HCT116 (cell line): ENCODE data around the gene FOSB. TPM values are rescaled to one million over a fixed set of nuclear protein-coding genes. Genes with fewer than 3 reads are reported as not detected.

ENCODE experiments used
- ATAC-seq: fragments of 200-7000 bp; cut with Tn5 transposase; 2 replicates; pipeline ENCODE4 v1.9.1; 2020; ENCODE audit warnings: mild to moderate bottlenecking, moderate library complexity
- BruUV-seq: library from RNA; stranded (reverse); fragments of 400-500 nt; replicated peaks from 2 replicates; lab custom pipeline; 2021; lab: Mats Ljungman, UMichigan
- CTCF ChIA-PET: fragments of 300-600 bp; sonication (Branson Sonifier 250); formaldehyde crosslinking; loops from one replicate; lab custom pipeline; 2021; ENCODE audit warnings: antibody characterized with exemption; lab: Charles Lee
- POLR2A ChIA-PET: fragments of 300-600, 350-600 bp; sonication (Branson Sonifier 250); formaldehyde crosslinking; loops from one replicate; lab custom pipeline; 2021; ENCODE audit warnings: antibody characterized with exemption; lab: Charles Lee
- RAD21 ChIA-PET, 2 experiments: fragments of 300-600 bp; sonication (Branson Sonifier 250); formaldehyde crosslinking; loops; one replicate each; lab custom pipeline; 2023; ENCODE audit warnings: low total read pairs in 2 of 2; ENCODE audit not compliant: uncharacterized antibody in 2 of 2, unreplicated experiment in 2 of 2, low non-redundant PET in 1 of 2; lab: Charles Lee
- DNase-seq: peaks from one replicate; pipeline ENCODE4 v3.0.0-alpha.2; 2010; ENCODE audit warnings: low read depth, low spot score
- H2AFZ ChIP-seq: fragments of 200-600 bp; shearing (Covaris generic), sonication (generic); 2 replicates; pipeline ENCODE4 v1.6.1; 2017; ENCODE audit warnings: low read depth, mixed run types, mixed read lengths, antibody characterized with exemption, low read length; ENCODE audit not compliant: poor library complexity, severe bottlenecking
- H3K27ac ChIP-seq: 2 replicates; pipeline ENCODE4 v1.5.1; 2012; ENCODE audit warnings: low read depth, low read length
- H3K27me3 ChIP-seq: fragments of 200-600 bp; sonication (generic); 2 replicates; pipeline ENCODE4 v1.6.1; 2016; ENCODE audit warnings: mixed run types, low read length, mixed read lengths; ENCODE audit not compliant: insufficient read depth
- H3K36me3 ChIP-seq, 2 experiments: fragments of 200-500 bp in 1 of 2; fragments of 200-600 bp in 1 of 2; sonication (Bioruptor generic) in 1 of 2; sonication (generic) in 1 of 2; 2 replicates each; pipeline versions ENCODE4 v1.5.1 to v1.6.1; 2014 to 2016; ENCODE audit warnings: low read length in 2 of 2, inconsistent platforms in 1 of 2, mixed read lengths in 1 of 2, mixed run types in 1 of 2; ENCODE audit not compliant: insufficient read depth in 2 of 2, control insufficient read depth in 1 of 2
- H3K4me1 ChIP-seq, 2 experiments: fragments of 200-600 bp in 1 of 2; sonication (generic) in 1 of 2; 2 replicates each; pipeline versions ENCODE4 v1.5.1 to v1.6.1; 2012 to 2017; ENCODE audit warnings: low read length in 2 of 2, inconsistent platforms in 1 of 2, mild to moderate bottlenecking in 1 of 2, mixed read lengths in 1 of 2, mixed run types in 1 of 2, moderate library complexity in 1 of 2; ENCODE audit not compliant: insufficient read depth in 2 of 2, control insufficient read depth in 1 of 2
- H3K4me2 ChIP-seq: fragments of 200-600 bp; sonication (generic); 2 replicates; pipeline ENCODE4 v1.6.1; 2017; ENCODE audit warnings: mixed run types, low read length, mixed read lengths
- H3K4me3 ChIP-seq, 2 experiments: fragments of 200-600 bp in 1 of 2; sonication (generic) in 1 of 2; replicated peaks in 1 of 2; 2 replicates each; pipeline ENCODE4 v1.5.1; 2011 to 2016; ENCODE audit warnings: low read length in 2 of 2, control low read depth in 1 of 2, low read depth in 1 of 2, mild to moderate bottlenecking in 1 of 2, mixed read lengths in 1 of 2, mixed run types in 1 of 2
- H3K79me2 ChIP-seq: fragments of 200-600 bp; sonication (generic); 2 replicates; pipeline ENCODE4 v1.6.1; 2017; ENCODE audit warnings: mild to moderate bottlenecking, mixed run types, low read length, moderate library complexity, mixed read lengths; ENCODE audit not compliant: insufficient read depth
- H3K9ac ChIP-seq: fragments of 200-600 bp; sonication (generic); 2 replicates; pipeline ENCODE4 v1.6.1; 2016; ENCODE audit warnings: low read length, mixed read lengths
- H3K9me2 ChIP-seq: fragments of 200-600 bp; sonication (generic), shearing (Covaris generic); 2 replicates; pipeline ENCODE4 v1.6.1; 2017; ENCODE audit warnings: mixed run types, mild to moderate bottlenecking, moderate library complexity; ENCODE audit not compliant: insufficient read depth
- H3K9me3 ChIP-seq, 2 experiments: fragments of 200-500 bp in 1 of 2; fragments of 200-600 bp in 1 of 2; sonication (Bioruptor generic) in 1 of 2; sonication (generic) in 1 of 2; 2 replicates each; pipeline ENCODE4 v1.6.1; 2014 to 2017; ENCODE audit warnings: low read length in 2 of 2, mixed read lengths in 2 of 2, inconsistent platforms in 1 of 2, low read depth in 1 of 2, mild to moderate bottlenecking in 1 of 2, mixed run types in 1 of 2, moderate library complexity in 1 of 2; ENCODE audit not compliant: control insufficient read depth in 1 of 2, insufficient read depth in 1 of 2
- H4K20me1 ChIP-seq: fragments of 200-600 bp; sonication (generic), shearing (Covaris generic); 2 replicates; pipeline ENCODE4 v1.6.1; 2017; ENCODE audit warnings: mixed run types, mild to moderate bottlenecking, moderate library complexity; ENCODE audit not compliant: insufficient read depth
- ATF3 ChIP-seq: IDR thresholded peaks from 2 replicates; pipeline ENCODE4 v1.6.1; 2012
- CBX3 ChIP-seq: IDR thresholded peaks from 2 replicates; pipeline ENCODE4 v1.6.1; 2012; ENCODE audit warnings: low read depth
- CTCF ChIP-seq, 3 experiments: fragments of 200-600 bp in 1 of 3; sonication (generic) in 1 of 3; IDR thresholded peaks in 2 of 3; conservative IDR thresholded peaks in 1 of 3; 2 replicates each; pipeline ENCODE4 v1.5.1; 2012 to 2017; ENCODE audit warnings: low read depth in 2 of 3, low read length in 2 of 3, antibody characterized with exemption in 1 of 3, borderline replicate concordance in 1 of 3, control low read depth in 1 of 3, mild to moderate bottlenecking in 1 of 3, mixed read lengths in 1 of 3, mixed run types in 1 of 3, moderate library complexity in 1 of 3; ENCODE audit not compliant: insufficient read depth in 1 of 3
- EZH2phosphoT487 ChIP-seq: fragments of 200-600 bp; IDR thresholded peaks from 2 replicates; pipeline ENCODE4 v1.6.1; 2018; ENCODE audit warnings: antibody characterized with exemption, borderline replicate concordance
- FOSL1 ChIP-seq: IDR thresholded peaks from 2 replicates; pipeline ENCODE4 v1.6.1; 2012; ENCODE audit warnings: low read depth
- JUND ChIP-seq: IDR thresholded peaks from 2 replicates; pipeline ENCODE4 v1.6.1; 2012
- POLR2A ChIP-seq: IDR thresholded peaks from 2 replicates; pipeline ENCODE4 v1.7.0; 2011; ENCODE audit warnings: borderline replicate concordance; ENCODE audit not compliant: insufficient read depth, insufficient read length; ENCODE audit errors: extremely low read depth
- POLR2AphosphoS5 ChIP-seq: IDR thresholded peaks from 2 replicates; pipeline ENCODE4 v1.6.1; 2011; ENCODE audit warnings: mild to moderate bottlenecking, low read depth, low read length, moderate library complexity
- RAD21 ChIP-seq: IDR thresholded peaks from 2 replicates; pipeline ENCODE4 v1.6.1; 2012; ENCODE audit warnings: low read depth, mild to moderate bottlenecking
- SIN3A ChIP-seq: IDR thresholded peaks from 2 replicates; pipeline ENCODE4 v1.6.1; 2012; ENCODE audit warnings: low read depth
- SP1 ChIP-seq: IDR thresholded peaks from 2 replicates; pipeline ENCODE4 v1.6.1; 2012; ENCODE audit warnings: low read depth
- TCF7L2 ChIP-seq: IDR thresholded peaks from 2 replicates; pipeline ENCODE4 v1.7.0; 2011; ENCODE audit warnings: borderline replicate concordance, inconsistent platforms; ENCODE audit not compliant: insufficient read depth, insufficient read length; ENCODE audit errors: extremely low read depth
- YY1 ChIP-seq: IDR thresholded peaks from 2 replicates; pipeline ENCODE4 v1.6.1; 2011; ENCODE audit warnings: low read length, low read depth, moderate library complexity, mild to moderate bottlenecking; ENCODE audit not compliant: insufficient replicate concordance; ENCODE audit errors: extremely low read depth
- ZBTB33 ChIP-seq: IDR thresholded peaks from 2 replicates; pipeline ENCODE4 v1.6.1; 2011; ENCODE audit warnings: mild to moderate bottlenecking, low read length, moderate library complexity; ENCODE audit not compliant: insufficient replicate concordance; ENCODE audit errors: extremely low read depth
- ZFX ChIP-seq: fragments of 450-650 bp; IDR thresholded peaks from 2 replicates; pipeline ENCODE4 v1.6.1; 2017
- ZNF274 ChIP-seq: fragments of 200-500 bp; sonication (Bioruptor generic); IDR thresholded peaks from 2 replicates; pipeline ENCODE4 v1.6.1; 2014; ENCODE audit warnings: mild to moderate bottlenecking, low read depth, low read length, inconsistent platforms
- intact Hi-C: fragments of 100-400 bp; cut with micrococcal nuclease; formaldehyde crosslinking; loops from 2 replicates; pipeline ENCODE4 v1.10.0; 2022
- total RNA-seq: library from RNA; stranded (reverse); gene quantifications from one replicate; pipeline ENCODE4 v1.2.1, GENCODE V29; 2021; ENCODE audit not compliant: unreplicated experiment

The FOSB gene
- total RNA-seq, 1 experiment from 2014 or later = 12.6 TPM

DNA sequence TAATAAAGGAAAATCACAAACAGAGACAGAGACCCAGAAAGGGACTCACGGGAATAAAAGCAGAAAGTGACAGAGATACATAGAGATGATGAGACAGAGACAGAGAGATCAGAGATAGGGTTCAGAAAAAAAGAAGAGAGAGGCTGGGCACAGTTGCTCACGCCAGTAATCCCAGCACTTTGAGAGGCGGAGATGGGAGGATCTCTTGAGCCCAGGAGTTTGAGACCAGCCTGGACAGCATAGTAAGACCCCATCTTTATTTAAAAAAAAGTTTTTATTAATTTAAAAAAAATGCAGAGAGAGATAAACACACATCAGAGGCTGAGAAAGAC lies 19.4 kb upstream of the FOSB start:
- intact Hi-C loops = no loop called here
- no TSS peak for BruUV-seq
- no peak overlapping the region for H3K9ac ChIP-seq
- RAD21 ChIA-PET = interaction anchor here (0.7 to 1.0 kb wide), 2 partner anchors 8 to 20 kb away, joined by 3 read pairs; partner anchors contain the start of gene FOSB (in 1 of the 2)
- TF ChIP-seq RAD21 = no peak
- TF ChIP-seq YY1 = no peak
- CTCF ChIA-PET = interaction anchor here (0.7 to 3.7 kb wide), 4 partner anchors 9 to 128 kb away, joined by 3 to 10 read pairs (median 3); no protein-coding TSS in a partner anchor
- no peaks in the 10 kb centered on the region for H3K27me3 ChIP-seq
- H3K36me3 ChIP-seq = no peaks in the 10 kb centered on the region
- H3K27ac ChIP-seq = peak overlapping the region; percentile 38; the same call in 1 of the 2 replicates
- H2AFZ ChIP-seq = no peak overlapping the region
- H3K9me2 ChIP-seq = no peaks in the 10 kb centered on the region
- no peak overlapping the region for H3K4me2 ChIP-seq
- H3K4me3 ChIP-seq = no peak overlapping the region
- H4K20me1 ChIP-seq = no peaks in the 10 kb centered on the region
- POLR2A ChIA-PET = interaction anchor here (1.5 to 1.9 kb wide), 2 partner anchors 9 to 19 kb away, joined by 4 to 5 read pairs; partner anchors contain the start of gene FOSB
- H3K79me2 ChIP-seq = no peaks in the 10 kb centered on the region
- no peak for DNase-seq
- H3K4me1 ChIP-seq = peaks cover 35 to 62% of the 10 kb centered on the region in 2 experiments
- peaks cover 0 to 4% of the 10 kb centered on the region in 2 experiments; a peak in 1 of 4 replicates for H3K9me3 ChIP-seq
- ATAC-seq = no peak

GRCh38 chr19:45448887-45449299 lies 18.9 kb upstream of the FOSB start:
- Histone ChIP-seq H3K9me3 (peaks cover 0 to 4% of the 10 kb centered on the region in 2 experiments; a peak in 1 of 4 replicates), H3K9me2 (no peaks in the 10 kb centered on the region), H3K27ac (peak overlapping the region; percentile 38), H2AFZ (no peak overlapping the region), H3K79me2 (no peaks in the 10 kb centered on the region), H3K4me2 (peak overlapping the region; percentile 67), H3K36me3 (no peaks in the 10 kb centered on the region), H3K4me3 (no peak overlapping the region), H3K4me1 (peaks cover 35 to 63% of the 10 kb centered on the region in 2 experiments), H3K9ac (peak overlapping the region; percentile 77), H4K20me1 (no peaks in the 10 kb centered on the region), H3K27me3 (no peaks in the 10 kb centered on the region)
- no peak for DNase-seq
- CTCF ChIA-PET = interaction anchor here (0.7 to 3.7 kb wide), 5 partner anchors 10 to 127 kb away, joined by 3 to 10 read pairs (median 3); no protein-coding TSS in a partner anchor
- no TSS peak for BruUV-seq
- no peak for ATAC-seq
- no peak for TF ChIP-seq FOSL1
- no peak for TF ChIP-seq ZFX
- TF ChIP-seq EZH2phosphoT487 = no peak
- no peak for TF ChIP-seq CBX3
- TF ChIP-seq RAD21 = no peak
- TF ChIP-seq YY1 = no peak
- no peak for TF ChIP-seq POLR2AphosphoS5
- TF ChIP-seq SIN3A = no peak
- TF ChIP-seq ATF3 = no peak
- no peak for TF ChIP-seq ZNF274
- TF ChIP-seq TCF7L2 = no peak
- no peak for TF ChIP-seq POLR2A
- TF ChIP-seq JUND = no peak
- no peak for TF ChIP-seq ZBTB33
- no peak for TF ChIP-seq SP1
- no peak for TF ChIP-seq CTCF (IDR thresholded peaks at IDR 0.05 in 2 of 3, conservative IDR thresholded peaks at IDR 0.05 in 1 of 3; ENCODE audit: borderline replicate concordance in 1 of 3, insufficient read depth in 1 of 3, low read depth in 2 of 3, low read length in 2 of 3)
- intact Hi-C loops = no loop called here
- RAD21 ChIA-PET = interaction anchor here in 1 of 2 experiments (1.0 kb wide), 1 partner anchor 19 kb away, joined by 3 read pairs; the partner anchor contains the start of gene FOSB
- POLR2A ChIA-PET = interaction anchor here (1.5 to 1.9 kb wide), 2 partner anchors 9 to 19 kb away, joined by 4 to 5 read pairs; partner anchors contain the start of gene FOSB
